ENCODE data around the gene SOX10. TPM values are rescaled to one million over a fixed set of nuclear protein-coding genes. Genes with fewer than 3 reads are reported as not detected.

The SOX10 gene
- total RNA-seq, 1 experiment from 2014 or later: not detected

DNA sequence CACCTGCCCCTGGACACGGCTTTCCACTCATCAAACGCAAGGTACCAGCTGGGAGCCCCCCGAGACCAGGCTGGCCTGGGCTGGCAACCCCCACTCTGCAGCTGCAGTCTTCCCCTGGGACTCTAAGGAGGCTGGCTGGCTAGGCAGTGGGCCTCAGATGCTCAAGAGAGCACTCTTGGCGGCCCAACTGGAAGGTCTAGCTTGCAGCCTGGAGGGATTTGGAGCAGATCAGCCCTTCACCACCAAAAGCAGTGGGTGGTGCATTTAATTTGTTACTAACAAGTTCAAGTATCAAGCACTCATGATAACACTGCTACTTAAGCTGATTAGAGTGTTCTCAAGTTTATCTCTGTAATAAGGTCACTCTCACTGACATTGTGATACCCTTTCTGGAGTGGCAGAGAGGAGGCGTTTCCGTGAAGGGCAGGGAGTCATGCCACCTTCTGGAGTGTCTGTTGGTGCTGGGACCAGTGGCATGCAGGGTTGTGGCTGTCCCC lies 52.4 kb downstream of the SOX10 start:
- DNase-seq (ENCODE audit: low spot score): no peak

DNA sequence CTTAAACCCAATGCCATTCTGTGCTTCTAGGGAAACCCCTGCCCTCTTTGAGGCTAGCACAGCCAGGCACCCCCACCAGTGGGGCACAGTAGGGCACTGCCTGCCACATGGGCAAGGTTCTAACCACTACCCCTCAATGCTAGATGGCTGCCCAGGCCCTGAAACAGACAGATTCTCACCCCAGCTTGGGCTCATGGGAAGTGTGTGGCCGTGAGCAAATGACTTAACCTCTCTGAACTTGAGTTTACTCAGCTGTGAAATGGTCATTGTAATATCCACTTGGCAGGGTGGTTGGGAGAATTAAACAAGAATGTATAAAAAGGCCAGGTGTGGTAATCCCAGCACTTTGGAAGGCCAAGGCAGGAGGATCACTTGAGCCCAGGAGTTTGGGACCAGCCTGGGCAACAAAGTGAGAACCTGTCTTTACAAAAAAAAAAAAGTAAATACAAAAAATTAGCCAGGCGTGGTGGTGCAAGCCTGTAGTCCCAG lies 53.4 kb downstream of the SOX10 start:
- no peak for DNase-seq (ENCODE audit: low spot score)

DNA sequence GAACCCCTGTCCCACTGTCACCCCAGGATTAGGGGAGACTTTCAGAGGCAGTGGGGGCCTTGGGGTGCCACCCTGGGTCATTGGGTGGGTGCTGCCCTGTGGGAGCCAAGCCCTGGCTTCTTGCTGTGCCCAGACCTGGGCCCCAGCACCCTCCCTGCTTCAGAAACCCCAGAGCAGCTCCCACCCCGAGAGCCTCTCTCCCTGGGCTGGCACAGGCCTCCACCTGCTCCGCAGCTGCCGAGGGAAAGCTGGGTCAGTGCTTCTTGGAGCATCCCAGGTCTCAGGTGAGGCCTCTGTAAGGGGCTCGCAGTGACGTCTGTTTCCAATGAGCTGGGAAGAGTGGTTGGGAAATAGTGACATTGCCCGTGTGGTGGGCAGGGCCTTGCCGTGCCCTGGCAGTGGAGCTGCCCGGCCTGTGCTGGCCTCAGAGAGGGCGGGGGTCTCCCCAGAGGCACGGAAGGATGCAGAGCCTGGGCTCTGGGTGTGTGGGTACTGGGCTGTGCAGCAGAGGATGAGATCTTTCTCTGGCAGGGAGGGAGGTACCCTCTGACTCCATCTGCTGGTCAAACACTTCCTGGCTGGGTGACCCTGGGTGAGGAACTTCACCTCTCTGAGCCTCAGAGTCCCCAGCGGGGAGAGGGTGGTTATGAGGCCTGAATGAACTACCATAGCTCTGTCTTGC lies 53.9 kb downstream of the SOX10 start:
- no peak for DNase-seq (ENCODE audit: low spot score)

DNA sequence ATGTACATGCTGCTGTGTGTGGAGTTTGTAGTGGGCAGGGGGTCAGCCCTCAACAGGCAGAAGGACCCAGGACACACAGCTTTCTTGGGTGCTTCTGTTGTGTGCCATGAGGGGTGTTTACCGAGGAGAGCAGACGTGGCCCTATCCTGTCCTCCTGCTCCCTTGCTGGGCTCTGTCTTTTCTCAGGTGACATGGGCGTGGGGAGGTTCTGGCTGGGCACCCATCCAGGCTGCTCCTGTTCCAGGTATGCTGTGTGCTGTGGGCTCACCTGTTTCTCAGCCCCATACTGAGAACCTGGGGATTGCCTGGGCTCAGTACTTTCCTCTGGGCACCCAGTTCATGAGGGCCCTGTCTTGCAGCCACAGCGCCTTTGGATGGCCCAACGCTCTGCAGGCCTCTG lies 55.0 kb downstream of the SOX10 start:
- DNase-seq (ENCODE audit: low spot score): no peak

DNA sequence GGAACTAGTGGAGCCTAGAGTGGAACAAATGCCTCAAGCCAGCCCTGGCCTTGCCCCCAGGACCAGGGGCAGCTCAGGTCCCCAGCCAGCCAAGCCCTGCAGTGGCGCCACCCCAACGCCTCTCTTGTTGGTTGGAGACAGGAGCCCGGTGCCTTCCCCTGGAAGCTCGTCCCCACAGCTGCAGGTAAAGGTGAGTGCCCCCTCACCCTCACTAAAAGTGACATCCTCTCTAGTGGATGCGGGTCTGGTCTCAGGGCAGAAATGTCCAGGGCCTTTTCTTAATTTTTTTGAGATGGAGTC lies 56.8 kb downstream of the SOX10 start:
- no peak for DNase-seq (ENCODE audit: low spot score)

DNA sequence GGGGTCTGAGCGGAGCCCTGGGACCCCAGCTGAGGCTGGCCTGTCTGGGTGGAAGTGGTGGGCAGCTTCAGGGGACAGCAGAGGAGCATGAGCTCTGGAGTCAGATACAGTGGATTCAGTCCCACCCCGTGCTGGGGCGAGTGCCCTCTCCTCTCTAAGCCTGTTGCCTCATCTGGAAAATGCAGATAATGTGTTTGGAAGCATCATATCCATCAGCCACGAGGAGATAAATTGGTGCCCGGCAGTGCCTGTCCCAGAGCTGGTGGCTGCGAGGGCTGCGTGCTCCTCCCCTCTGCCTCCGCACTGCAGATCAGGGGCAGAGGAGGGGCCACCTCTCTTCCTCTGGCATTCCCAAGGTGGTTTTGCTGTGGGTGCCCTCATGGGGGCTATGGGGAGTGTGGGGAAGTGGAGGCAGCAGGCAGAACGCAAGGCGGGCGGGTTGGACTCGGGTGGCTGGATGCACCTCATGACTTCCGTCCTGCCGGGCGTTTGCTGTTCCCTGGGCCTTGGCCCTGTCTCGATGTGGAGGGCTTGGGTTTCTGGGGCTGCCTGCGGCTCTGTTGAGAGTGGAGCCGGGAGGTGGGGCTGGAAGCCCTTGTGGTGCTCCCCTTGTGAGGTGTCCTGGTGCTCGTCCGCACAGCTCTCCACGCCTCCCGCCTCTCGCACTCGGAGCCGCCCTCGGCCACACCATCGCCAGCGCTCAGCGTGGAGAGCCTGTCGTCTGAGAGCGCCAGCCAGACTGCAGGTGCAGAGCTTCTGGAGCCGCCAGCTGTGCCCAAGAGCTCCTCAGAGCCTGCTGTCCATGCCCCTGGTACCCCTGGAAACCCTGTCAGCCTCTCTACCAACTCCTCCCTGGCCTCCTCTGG lies 57.4 kb downstream of the SOX10 start:
- no peak for DNase-seq (ENCODE audit: low spot score)

DNA sequence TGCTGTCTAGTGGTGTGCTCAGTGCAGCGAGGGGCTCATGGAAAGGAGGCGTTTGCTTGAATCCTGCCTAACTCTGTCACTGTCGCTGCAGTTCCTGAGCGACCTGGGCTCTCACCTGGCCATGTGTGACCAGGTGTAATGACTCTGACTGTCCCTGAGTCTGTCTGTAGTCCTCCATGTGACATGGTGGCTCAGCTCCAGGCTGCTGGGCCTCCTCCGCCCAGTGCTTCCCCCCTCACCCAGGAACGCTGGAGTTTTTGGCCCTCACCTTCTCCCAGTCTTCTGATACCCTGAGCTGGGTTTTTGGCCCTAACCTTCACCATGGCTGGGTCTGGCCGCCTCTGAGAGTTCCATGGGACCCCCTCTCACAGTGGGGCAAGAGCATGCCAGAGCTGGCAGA lies 58.0 kb downstream of the SOX10 start:
- DNase-seq (ENCODE audit: low spot score): no peak

DNA sequence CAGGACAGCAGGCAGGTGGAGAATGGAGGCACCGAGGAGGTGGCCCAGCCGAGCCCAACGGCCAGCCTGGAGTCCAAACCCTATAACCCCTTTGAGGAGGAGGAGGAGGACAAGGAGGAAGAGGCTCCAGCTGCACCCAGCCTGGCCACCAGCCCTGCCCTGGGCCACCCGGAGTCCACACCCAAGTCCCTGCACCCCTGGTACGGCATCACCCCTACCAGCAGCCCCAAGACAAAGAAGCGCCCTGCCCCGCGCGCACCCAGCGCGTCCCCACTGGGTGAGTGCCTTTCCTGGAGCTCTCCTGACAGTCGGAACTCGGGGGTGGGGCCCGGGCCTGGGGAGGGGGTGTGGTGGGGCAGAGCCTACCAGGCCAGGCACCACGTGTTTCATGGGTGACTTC lies 58.6 kb downstream of the SOX10 start:
- DNase-seq (ENCODE audit: low spot score): no peak

DNA sequence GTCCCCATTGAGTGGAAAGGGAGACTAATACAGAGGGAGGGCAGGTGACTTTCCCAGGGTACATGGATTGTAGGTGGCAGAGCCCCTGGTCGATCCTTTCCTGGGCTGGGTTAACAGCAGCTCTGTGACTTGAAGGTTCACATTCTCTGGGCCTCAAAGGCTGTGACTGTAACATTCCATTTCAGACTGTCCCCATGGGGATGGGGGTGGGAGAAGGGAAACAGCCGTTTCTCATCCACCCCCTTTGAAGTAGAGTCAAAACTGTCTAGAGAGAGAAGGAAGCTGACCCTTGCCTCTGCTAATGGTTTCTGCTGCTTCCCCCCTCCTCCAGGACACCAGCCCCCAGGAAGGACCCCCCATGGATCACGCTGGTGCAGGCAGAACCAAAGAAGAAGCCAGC lies 59.0 kb downstream of the SOX10 start:
- no peak for DNase-seq (ENCODE audit: low spot score)

DNA sequence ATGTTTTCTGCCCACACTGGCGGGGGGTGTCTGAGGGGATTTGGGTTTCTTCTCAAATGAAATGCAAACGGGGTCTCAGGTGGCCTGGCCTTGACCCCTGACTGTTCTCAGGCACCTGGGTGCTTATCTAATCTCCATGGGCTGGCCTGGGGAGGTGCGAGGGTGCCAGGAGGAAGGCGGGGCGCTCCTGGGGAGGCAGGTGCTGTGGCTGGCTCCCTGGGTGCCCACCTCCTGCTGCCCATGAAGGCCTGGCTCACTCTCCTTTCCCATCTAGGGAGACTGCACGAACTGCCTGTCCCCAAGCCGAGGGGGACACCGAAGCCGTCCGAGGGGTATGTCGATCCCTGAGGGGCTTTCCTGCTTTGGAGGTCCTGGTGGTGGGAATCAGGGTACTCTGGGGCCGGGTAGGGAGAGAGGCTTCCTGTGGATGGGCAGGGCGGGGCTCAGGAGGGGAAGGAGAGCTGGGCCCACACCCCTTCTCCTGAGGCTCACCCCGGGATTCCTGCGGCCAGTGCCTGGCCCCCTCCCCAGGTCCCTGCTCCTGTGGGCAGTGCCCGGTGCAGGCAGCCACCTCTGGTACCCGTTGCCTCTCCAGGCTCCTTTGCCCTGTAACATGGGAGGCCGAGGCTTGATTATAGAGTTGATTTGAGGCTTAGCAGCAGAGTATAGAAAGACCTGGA lies 59.8 kb downstream of the SOX10 start:
- DNase-seq (ENCODE audit: low spot score): no peak

DNA sequence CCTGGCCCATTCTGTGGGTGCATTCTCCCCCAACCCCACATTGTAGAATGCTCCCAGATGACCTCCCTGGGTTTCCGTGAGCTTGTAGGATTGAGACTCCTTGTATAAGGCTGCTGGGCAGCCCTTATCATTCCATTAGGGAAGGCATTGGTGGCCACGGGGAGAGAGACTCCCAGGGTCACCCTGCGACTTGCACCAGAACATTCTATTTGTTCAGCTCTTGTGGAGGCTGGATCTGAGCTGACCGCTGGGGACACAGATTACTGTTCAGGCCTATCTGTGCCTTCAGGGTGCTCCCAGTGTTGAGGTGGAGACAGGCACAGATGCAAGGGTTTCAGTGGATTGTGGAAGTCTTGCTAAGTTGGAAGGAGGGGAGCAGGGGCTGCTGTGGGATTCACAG lies 60.4 kb downstream of the SOX10 start:
- no peak for DNase-seq (ENCODE audit: low spot score)

Other genes starting within 250 kb of the SOX10 start
- gene GCAT, start 176.6 kb downstream of the SOX10 start, total RNA-seq (2014; rRNA removed; shearing (Covaris generic)): 23.5 and 29.6 TPM in 2 replicates
- gene GALR3, start 161.2 kb downstream of the SOX10 start, total RNA-seq (2014; rRNA removed; shearing (Covaris generic)): not detected in 2 replicates
- 17.8 and 19.6 TPM in 2 replicates for gene ANKRD54, start 140.2 kb downstream of the SOX10 start, total RNA-seq (2014; rRNA removed; shearing (Covaris generic))
- 219 and 230 TPM in 2 replicates for gene EIF3L, start 135.1 kb downstream of the SOX10 start, total RNA-seq (2014; rRNA removed; shearing (Covaris generic))
- 23.7 and 25.7 TPM in 2 replicates for gene MICALL1, start 78.3 kb downstream of the SOX10 start, total RNA-seq (2014; rRNA removed; shearing (Covaris generic))
- not detected in 2 replicates for gene C22orf23, start 31.0 kb downstream of the SOX10 start, total RNA-seq (2014; rRNA removed; shearing (Covaris generic))
- gene POLR2F, start 30.9 kb downstream of the SOX10 start, total RNA-seq (2014; rRNA removed; shearing (Covaris generic)): 122 and 144 TPM in 2 replicates
- 49.5 and 52.5 TPM in 2 replicates for gene PICK1, start 72.8 kb upstream of the SOX10 start, total RNA-seq (2014; rRNA removed; shearing (Covaris generic))
- gene SLC16A8, start 99.6 kb upstream of the SOX10 start, total RNA-seq (2014; rRNA removed; shearing (Covaris generic)): not detected in 2 replicates
- 9.5 and 11.6 TPM in 2 replicates for gene BAIAP2L2, start 126.1 kb upstream of the SOX10 start, total RNA-seq (2014; rRNA removed; shearing (Covaris generic))
- 13.0 and 16.1 TPM in 2 replicates for gene PLA2G6, start 197.3 kb upstream of the SOX10 start, total RNA-seq (2014; rRNA removed; shearing (Covaris generic))
- gene MAFF, start 217.4 kb upstream of the SOX10 start, total RNA-seq (2014; rRNA removed; shearing (Covaris generic)): 78.7 and 91.5 TPM in 2 replicates